Small intestine (tissue), 7 donors: ENCODE results near the gene CHRM4. TPM values are rescaled to one million over a fixed set of nuclear protein-coding genes. Genes with fewer than 3 reads are reported as not detected.

Source experiments
- DNase-seq, 2 donors: peaks; one replicate each; pipeline versions ENCODE4 v3.0.0 to v3.0.0-alpha.2; 2013
- FAIRE-seq: peaks from 2 replicates; lab custom pipeline; 2012; peaks lifted over from hg19 to GRCh38; lab: Jason Lieb, UNC
- H3K27ac ChIP-seq, 3 donors: one replicate each; pipeline ENCODE4 v1.5.1; 2013; ENCODE audit warnings: low read length in 2 of 3, mild to moderate bottlenecking in 2 of 3, control low read depth in 1 of 3, inconsistent platforms in 1 of 3, low read depth in 1 of 3, moderate library complexity in 1 of 3
- H3K27me3 ChIP-seq, 3 donors: one replicate each; pipeline ENCODE4 v1.6.1; 2013; ENCODE audit warnings: low read length in 3 of 3, inconsistent platforms in 1 of 3; ENCODE audit not compliant: control insufficient read depth in 3 of 3, insufficient read depth in 3 of 3
- H3K36me3 ChIP-seq, 3 donors: one replicate each; pipeline ENCODE4 v1.6.1; 2013; ENCODE audit warnings: low read length in 3 of 3, inconsistent platforms in 1 of 3, low read depth in 1 of 3, mild to moderate bottlenecking in 1 of 3, moderate library complexity in 1 of 3; ENCODE audit not compliant: control insufficient read depth in 3 of 3, insufficient read depth in 2 of 3
- H3K4me1 ChIP-seq, 3 donors: one replicate each; pipeline ENCODE4 v1.6.1; 2013; ENCODE audit warnings: low read length in 2 of 3, inconsistent platforms in 1 of 3, low read depth in 1 of 3, mild to moderate bottlenecking in 1 of 3, moderate library complexity in 1 of 3; ENCODE audit not compliant: control insufficient read depth in 3 of 3, insufficient read depth in 2 of 3
- H3K4me3 ChIP-seq, 3 donors: one replicate each; pipeline ENCODE4 v1.5.1; 2013; ENCODE audit warnings: low read length in 3 of 3, control low read depth in 1 of 3, inconsistent platforms in 1 of 3, low read depth in 1 of 3, mild to moderate bottlenecking in 1 of 3, moderate library complexity in 1 of 3
- H3K9me3 ChIP-seq, 2 donors: one replicate each; pipeline ENCODE4 v1.6.1; 2013; ENCODE audit warnings: low read depth in 1 of 2, low read length in 1 of 2; ENCODE audit not compliant: control insufficient read depth in 2 of 2, insufficient read depth in 1 of 2
- WGBS, 3 donors: extraction: QIAGEN DNeasy Blood & Tissue Kit; methylation state at CpG; one replicate each; pipeline ENCODE4 v1.1.7; 2013; 5-methylcytosine and 5-hydroxymethylcytosine counted together
- polyA plus RNA-seq, 4 donors: library from polyadenylated mRNA; stranded (reverse) in 3 of 4; unstranded in 1 of 4; fragments of 200-250 nt in 3 of 4; fragments of 120-200 nt in 1 of 4; gene quantifications; one replicate each; pipeline versions ENCODE4 v1.2.1 to v1.2.3, GENCODE V29; 2013
- donor health status: healthy with polysubstance abuse.
- donor health status: control.
- donor health status: control.
- donor health status: Bipolar disorder and iron deficiency.
- donor health status: healthy.

The CHRM4 gene
- polyA plus RNA-seq, 4 donors: 3.1 to 7.8 (median 5.8) TPM; not detected in 1

DNA sequence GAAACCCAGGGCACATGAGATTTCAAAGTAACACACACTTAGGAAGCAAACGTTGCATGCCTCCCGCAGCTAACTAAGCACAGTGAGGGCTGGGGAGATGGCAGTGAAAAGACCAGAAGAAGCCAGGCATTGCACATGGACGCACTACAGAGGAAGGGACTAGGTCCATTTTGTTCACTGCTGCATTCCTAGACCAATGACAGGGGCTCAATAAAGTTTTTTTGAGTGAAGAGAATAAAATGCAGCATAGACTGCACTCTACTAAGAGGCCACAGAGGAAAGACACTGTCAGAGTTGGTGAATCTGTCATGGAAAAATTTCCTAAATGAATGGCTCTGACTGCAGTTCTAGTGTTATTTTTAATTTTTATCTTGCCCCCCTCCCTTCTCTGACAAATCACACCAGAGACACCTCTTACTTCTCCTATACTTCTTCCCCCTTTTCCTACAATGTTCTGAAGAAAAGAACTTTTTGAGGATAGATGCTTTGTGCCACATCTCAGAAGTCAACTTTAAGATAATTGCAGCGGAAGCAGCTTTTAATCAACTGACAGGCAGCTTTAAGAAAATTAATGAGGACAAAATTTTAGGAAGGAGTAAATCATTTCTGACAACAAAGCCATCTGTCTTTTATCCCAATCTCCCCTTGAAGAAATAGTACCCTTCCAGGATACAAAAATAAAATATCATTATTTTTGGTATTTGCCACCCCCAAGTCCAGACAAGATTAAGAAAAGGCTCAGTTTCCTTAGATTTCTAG, 34.8 kb upstream of the CHRM4 start:
- WGBS, 3 donors: 92 to 96% (median 92%) methylated on average over 4 of the region's 4 CpGs
- Histone ChIP-seq H3K4me1 (peaks cover 0 to 5% (median 0%) of the 10 kb centered on the region in 3 donors), H3K27ac (no peak overlapping the region), H3K9me3 (no peaks in the 10 kb centered on the region), H3K4me3 (no peak overlapping the region), H3K27me3 (no peaks in the 10 kb centered on the region), H3K36me3 (peaks cover 4 to 30% (median 6%) of the 10 kb centered on the region in 3 donors)
- FAIRE-seq: no peak
- no peak for DNase-seq

- 33 to 46% (median 43%) methylated on average over 7 of the region's 7 CpGs for WGBS, 3 donors
- DNase-seq (no peak), FAIRE-seq (no peak)
- Histone ChIP-seq H3K36me3 (peaks cover 0 to 32% (median 4%) of the 10 kb centered on the region in 3 donors), H3K27ac (no peak overlapping the region), H3K27me3 (no peaks in the 10 kb centered on the region), H3K4me1 (peaks cover 0 to 5% (median 0%) of the 10 kb centered on the region in 3 donors), H3K4me3 (no peak overlapping the region), H3K9me3 (no peaks in the 10 kb centered on the region)
Measured at GRCh38 chr11:46422588-46422987, 31.0 kb upstream of the CHRM4 start.

GRCh38 chr11:46421257-46421880, 29.8 kb upstream of the CHRM4 start:
- no peak for FAIRE-seq
- Histone ChIP-seq H3K9me3 (no peaks in the 10 kb centered on the region), H3K4me1 (peaks cover 0 to 5% (median 0%) of the 10 kb centered on the region in 3 donors), H3K4me3 (no peak overlapping the region), H3K27ac (no peak overlapping the region), H3K36me3 (peaks cover 1 to 37% (median 4%) of the 10 kb centered on the region in 3 donors), H3K27me3 (no peaks in the 10 kb centered on the region)
- WGBS, 3 donors: 50 to 74% (median 62%) methylated on average over 8 of the region's 8 CpGs
- DNase-seq: peak; percentile 28 to 66

DNA sequence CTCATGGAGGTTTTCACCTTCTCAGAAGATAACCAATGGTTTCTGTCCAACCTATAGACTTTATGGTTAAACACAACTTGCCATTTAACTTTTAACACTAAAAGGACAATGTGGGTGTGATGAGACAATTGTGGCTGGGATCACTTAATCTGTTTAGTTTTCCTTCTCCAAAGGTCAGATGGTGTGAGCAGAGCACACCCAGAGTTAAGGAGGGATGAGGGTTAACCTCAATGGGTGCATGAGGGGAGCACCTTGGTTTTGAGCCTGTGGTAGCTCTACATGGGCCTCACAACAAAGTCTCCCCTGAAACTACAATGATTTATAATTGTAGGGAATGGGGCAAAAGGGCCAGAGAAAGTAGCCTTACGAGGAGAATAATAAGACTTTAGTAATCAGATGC, 28.9 kb upstream of the CHRM4 start:
- no peak overlapping the region for H3K27ac ChIP-seq
- H3K36me3 ChIP-seq: peaks cover 2 to 38% (median 5%) of the 10 kb centered on the region in 3 donors
- FAIRE-seq: no peak
- H3K4me3 ChIP-seq: no peak overlapping the region
- 94 to 100% (median 96%) methylated on average over 1 of the region's 1 CpG for WGBS, 3 donors
- DNase-seq: no peak
- H3K4me1 ChIP-seq: peaks cover 0 to 5% (median 3%) of the 10 kb centered on the region in 3 donors
- no peaks in the 10 kb centered on the region for H3K27me3 ChIP-seq
- no peaks in the 10 kb centered on the region for H3K9me3 ChIP-seq

DNA sequence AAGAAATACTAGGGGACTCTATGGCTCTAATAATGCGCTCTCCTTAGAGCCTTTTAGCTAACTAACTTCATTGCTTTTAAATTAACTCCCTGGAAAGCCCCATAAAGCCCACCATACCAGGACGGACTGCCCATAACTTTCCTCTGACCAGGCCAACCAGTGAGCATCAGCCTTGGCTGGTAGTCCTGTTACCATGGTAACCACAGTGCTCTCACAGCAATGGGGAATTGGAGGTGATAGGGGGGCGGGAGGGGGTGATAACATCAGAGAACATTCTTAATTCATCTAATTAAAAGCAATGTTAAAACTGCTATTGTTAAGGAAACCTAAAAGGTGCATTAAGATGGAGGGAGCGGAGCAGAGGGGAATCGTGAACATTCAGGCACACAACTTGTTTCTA, 27.2 kb upstream of the CHRM4 start:
- no peaks in the 10 kb centered on the region for H3K27me3 ChIP-seq
- no peak for DNase-seq
- WGBS, 3 donors: 90 to 96% (median 93%) methylated on average over 5 of the region's 5 CpGs
- peaks cover 2 to 12% (median 8%) of the 10 kb centered on the region in 3 donors for H3K4me1 ChIP-seq
- H3K4me3 ChIP-seq: no peak overlapping the region
- H3K9me3 ChIP-seq: no peaks in the 10 kb centered on the region
- no peak overlapping the region for H3K27ac ChIP-seq
- no peak for FAIRE-seq
- H3K36me3 ChIP-seq: peaks cover 6 to 43% (median 9%) of the 10 kb centered on the region in 3 donors

DNA sequence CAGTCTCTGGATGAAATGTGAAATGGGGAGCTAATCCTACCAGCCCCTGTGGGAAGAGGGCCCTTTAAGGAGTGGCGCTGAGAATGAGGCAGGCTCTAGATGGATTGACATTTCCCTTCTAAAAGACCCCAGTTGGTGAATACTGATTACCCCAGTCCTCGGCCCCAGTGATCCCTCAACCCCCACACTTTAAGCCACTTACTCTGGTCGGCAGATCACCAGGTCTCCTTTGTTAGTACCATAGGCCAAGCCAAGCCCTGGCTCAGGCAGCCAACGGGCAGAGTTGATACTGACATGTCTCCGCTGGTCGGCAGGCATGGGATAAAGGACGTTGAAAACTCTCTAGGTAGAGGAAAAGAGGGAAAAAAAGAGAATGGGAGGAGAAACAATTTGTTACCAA, 26.1 kb upstream of the CHRM4 start:
- H3K4me3 ChIP-seq: no peak overlapping the region
- H3K27me3 ChIP-seq: no peaks in the 10 kb centered on the region
- 88 to 96% (median 90%) methylated on average over 7 of the region's 7 CpGs for WGBS, 3 donors
- DNase-seq (no peak), FAIRE-seq (no peak)
- peaks cover 6 to 51% (median 10%) of the 10 kb centered on the region in 3 donors for H3K36me3 ChIP-seq
- no peaks in the 10 kb centered on the region for H3K9me3 ChIP-seq
- H3K27ac ChIP-seq: no peak overlapping the region
- peaks cover 2 to 12% (median 8%) of the 10 kb centered on the region in 3 donors for H3K4me1 ChIP-seq

DNA sequence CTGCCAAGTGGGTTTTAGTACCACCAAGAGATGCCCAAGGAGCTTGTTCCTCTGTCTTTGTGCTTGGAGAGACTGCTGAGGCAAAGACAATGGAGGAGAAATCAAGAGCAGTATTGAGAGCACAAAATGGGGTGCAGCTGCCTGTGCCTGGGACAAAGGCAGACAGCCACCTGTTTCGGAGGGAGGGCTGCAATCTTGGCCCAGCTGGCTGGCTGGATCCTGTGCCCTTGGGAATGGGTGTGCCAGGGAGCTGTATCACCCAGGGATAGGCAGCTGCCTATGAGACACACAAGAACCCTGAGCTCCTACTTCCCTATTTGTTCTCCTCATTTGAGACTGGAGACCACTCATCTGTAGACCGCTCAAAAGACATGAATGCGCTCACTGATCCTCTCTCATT, 23.3 kb upstream of the CHRM4 start:
- no peaks in the 10 kb centered on the region for H3K27me3 ChIP-seq
- peaks cover 2 to 12% (median 2%) of the 10 kb centered on the region in 3 donors for H3K4me1 ChIP-seq
- FAIRE-seq (no peak), DNase-seq (peak; percentile 21 to 70)
- peaks cover 9 to 56% (median 14%) of the 10 kb centered on the region in 3 donors for H3K36me3 ChIP-seq
- peak overlapping the region in 2 of 3 donors; percentile 36 to 65 for H3K27ac ChIP-seq
- no peak overlapping the region for H3K4me3 ChIP-seq
- WGBS, 3 donors: 32 to 50% (median 46%) methylated on average over 3 of the region's 3 CpGs
- no peaks in the 10 kb centered on the region for H3K9me3 ChIP-seq

DNA sequence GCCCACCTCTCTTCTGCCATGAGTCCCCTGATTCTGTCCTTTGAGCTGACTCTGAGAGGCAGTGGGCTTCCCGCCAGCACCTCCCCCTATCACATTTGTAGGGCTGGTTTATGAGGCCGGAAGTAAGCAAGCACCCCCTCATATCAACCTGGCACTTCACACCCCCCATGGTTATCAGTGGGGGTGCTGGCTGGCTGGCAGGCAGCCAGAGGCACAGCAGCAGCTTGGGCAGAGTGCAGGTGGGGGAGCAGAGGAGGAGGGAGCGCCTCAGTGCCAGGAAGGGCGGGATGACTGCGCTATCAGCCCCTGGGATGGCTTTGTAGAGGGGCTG, 22.9 kb upstream of the CHRM4 start:
- WGBS, 3 donors: 25 to 63% (median 43%) methylated on average over 5 of the region's 5 CpGs
- H3K4me3 ChIP-seq: no peak overlapping the region
- DNase-seq: peak; percentile 58 to 66
- H3K27me3 ChIP-seq: no peaks in the 10 kb centered on the region
- peaks cover 9 to 60% (median 14%) of the 10 kb centered on the region in 3 donors for H3K36me3 ChIP-seq
- peaks cover 2 to 12% (median 2%) of the 10 kb centered on the region in 3 donors for H3K4me1 ChIP-seq
- H3K9me3 ChIP-seq: no peaks in the 10 kb centered on the region
- peak overlapping the region in 2 of 3 donors; percentile 36 to 65 for H3K27ac ChIP-seq
- no peak for FAIRE-seq
